Pancreas (tissue), 10 donors: ENCODE results near the gene OR4D10. TPM values are rescaled to one million over a fixed set of nuclear protein-coding genes. Genes with fewer than 3 reads are reported as not detected.
A peak's percentile ranks its signal among the peaks of the same experiment; 100 is the strongest.

ENCODE experiments used
- ATAC-seq, 4 donors: fragments of 200-7000 bp; cut with Tn5 transposase; one replicate each; pipeline versions ENCODE4 v1.8.0 to v1.9.1; 2020; ENCODE audit warnings: mild to moderate bottlenecking in 4 of 4, moderate library complexity in 4 of 4
- DNase-seq, 6 donors: peaks; one replicate each; pipeline ENCODE4 v3.0.0-alpha.2; 2020
- FAIRE-seq: peaks from 2 replicates; lab custom pipeline; 2012; peaks lifted over from hg19 to GRCh38; lab: Jason Lieb, UNC
- H3K27ac ChIP-seq, 4 donors: fragments of 200-600 bp; sonication (generic); 1 replicate in 3 of 4; 2 replicates in 1 of 4; pipeline versions ENCODE4 v1.5.0 to v1.8.0; 2020
- H3K27me3 ChIP-seq, 4 donors: fragments of 200-600 bp; one replicate each; pipeline ENCODE4 v1.8.0; 2021
- H3K36me3 ChIP-seq, 3 donors: fragments of 200-600 bp; sonication (generic) in 1 of 3; one replicate each; pipeline versions ENCODE4 v1.5.0 to v1.8.0; 2020 to 2021
- H3K4me1 ChIP-seq, 3 donors: fragments of 200-600 bp; one replicate each; pipeline ENCODE4 v1.8.0; 2021
- H3K4me3 ChIP-seq, 4 donors: fragments of 200-600 bp; sonication (generic) in 2 of 4; one replicate each; pipeline versions ENCODE4 v1.5.0 to v1.8.0; 2020 to 2021
- H3K9me3 ChIP-seq, 4 donors: fragments of 200-600 bp; one replicate each; pipeline ENCODE4 v1.8.0; 2021
- WGBS, 2 donors: extraction: QIAGEN DNeasy Blood & Tissue Kit; methylation state at CpG; one replicate each; pipeline ENCODE4 v1.1.7; 2013; 5-methylcytosine and 5-hydroxymethylcytosine counted together
- intact Hi-C, 3 donors: fragments of 100-400 bp; cut with DNase I; formaldehyde crosslinking; loops; one replicate each; pipeline versions ENCODE4 v1.11.1 to v1.14.2; 2022
- polyA plus RNA-seq, 2 donors: library from polyadenylated mRNA; stranded (reverse); fragments of 200-250 nt; gene quantifications; one replicate each; pipeline ENCODE4 v1.2.3, GENCODE V29; 2013
- total RNA-seq, 6 donors: library from RNA; stranded (reverse); fragmentation: NEBNext Ultra II Directional in 4 of 6; extraction: Animal tissue kit (Norgen Biotek cat#: 25700) in 4 of 6; gene quantifications; one replicate each; pipeline versions ENCODE4 v1.2.1 to v1.2.4, GENCODE V29; 2021 to 2023
- TF ChIP-seq, protein P1 (sequence below), 4 donors: fragments of 200-600 bp; sonication (generic) in 3 of 4; IDR thresholded peaks; one replicate each; pipeline versions ENCODE4 v1.5.0 to v1.8.0; 2021; ENCODE audit warnings: antibody characterized with exemption in 4 of 4
- donor health status: healthy with polysubstance abuse.
- donor health status: DM: no; HTN: no; CAD: no; lungs with moderate emphysema.
- donor health status: DM: no; HTN: no; CAD: no.
- donor health status: control.
- donor health status: control.
- donor health status: Bipolar disorder and iron deficiency.
- donor health status: DM: yes; HTN: yes; CAD: no.
- donor health status: DM: no; HTN: no; CAD: no.
- donor health status: DM: no; HTN: no; CAD: no.
- donor health status: DM: yes; HTN: yes; CAD: no.

The OR4D10 gene
- not detected for total RNA-seq
- polyA plus RNA-seq, result not detected

DNA sequence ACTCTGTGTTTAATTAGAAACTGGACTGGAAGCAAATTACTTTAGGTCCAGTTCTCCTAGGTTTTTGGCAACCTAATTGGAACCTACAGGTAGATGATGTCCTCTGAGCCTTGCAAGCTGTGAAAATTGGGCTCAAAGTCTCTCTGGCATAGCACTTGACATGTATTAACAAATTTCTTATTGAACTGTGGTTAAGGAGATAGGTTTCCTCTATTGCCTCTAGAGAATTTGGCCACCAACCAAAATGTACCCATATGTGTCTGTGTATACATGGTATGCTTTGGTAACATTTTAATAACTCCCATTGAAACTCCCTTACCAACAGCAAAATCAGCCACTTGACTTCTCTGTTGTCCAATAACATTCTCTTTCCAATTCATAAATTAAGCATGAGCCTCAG lies at the start of gene OR4D10:
TSS of gene OR4D10 (plus strand) at position 301 of the 400 bp plus-strand sequence. CDS start 4,115 bp downstream, outside the sequence.
- Histone ChIP-seq H3K4me1 (no peaks in the 10 kb centered on the region), H3K36me3 (no peaks in the 10 kb centered on the region), H3K9me3 (no peaks in the 10 kb centered on the region), H3K27ac (no peak within 1 kb of the TSS), H3K4me3 (no peak within 1 kb of the TSS), H3K27me3 (no peaks in the 10 kb centered on the region)
- TF ChIP-seq, protein P1, sequence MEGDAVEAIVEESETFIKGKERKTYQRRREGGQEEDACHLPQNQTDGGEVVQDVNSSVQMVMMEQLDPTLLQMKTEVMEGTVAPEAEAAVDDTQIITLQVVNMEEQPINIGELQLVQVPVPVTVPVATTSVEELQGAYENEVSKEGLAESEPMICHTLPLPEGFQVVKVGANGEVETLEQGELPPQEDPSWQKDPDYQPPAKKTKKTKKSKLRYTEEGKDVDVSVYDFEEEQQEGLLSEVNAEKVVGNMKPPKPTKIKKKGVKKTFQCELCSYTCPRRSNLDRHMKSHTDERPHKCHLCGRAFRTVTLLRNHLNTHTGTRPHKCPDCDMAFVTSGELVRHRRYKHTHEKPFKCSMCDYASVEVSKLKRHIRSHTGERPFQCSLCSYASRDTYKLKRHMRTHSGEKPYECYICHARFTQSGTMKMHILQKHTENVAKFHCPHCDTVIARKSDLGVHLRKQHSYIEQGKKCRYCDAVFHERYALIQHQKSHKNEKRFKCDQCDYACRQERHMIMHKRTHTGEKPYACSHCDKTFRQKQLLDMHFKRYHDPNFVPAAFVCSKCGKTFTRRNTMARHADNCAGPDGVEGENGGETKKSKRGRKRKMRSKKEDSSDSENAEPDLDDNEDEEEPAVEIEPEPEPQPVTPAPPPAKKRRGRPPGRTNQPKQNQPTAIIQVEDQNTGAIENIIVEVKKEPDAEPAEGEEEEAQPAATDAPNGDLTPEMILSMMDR (IDR thresholded peaks at IDR 0.05), result no peak
- DNase-seq (no peak), FAIRE-seq (no peak), ATAC-seq (no peak)
- intact Hi-C loops, result no loop called here

DNA sequence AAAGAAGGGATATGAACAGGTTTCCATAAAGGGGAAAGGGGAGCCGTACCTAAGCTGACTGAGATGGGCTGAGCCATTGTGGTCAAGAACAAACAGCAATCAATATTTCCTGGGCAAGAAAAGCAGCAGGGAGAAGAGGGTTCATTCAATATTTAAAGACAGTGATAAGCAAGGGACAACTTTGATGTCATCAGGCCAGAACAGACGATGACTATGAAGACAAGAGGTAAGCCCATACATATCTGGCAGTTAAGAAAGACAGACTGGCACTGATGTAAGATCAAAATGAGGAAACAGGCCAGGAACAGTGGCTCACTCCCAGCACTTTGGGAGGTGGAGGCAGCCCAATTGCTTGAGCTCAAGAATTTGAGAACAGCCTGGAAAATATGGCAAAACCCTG lies 49.3 kb upstream of the OR4D10 start:
- Histone ChIP-seq H3K4me3 (no peak overlapping the region), H3K9me3 (no peaks in the 10 kb centered on the region), H3K4me1 (peaks cover 0 to 3% (median 0%) of the 10 kb centered on the region in 3 donors), H3K27ac (no peak overlapping the region), H3K27me3 (no peaks in the 10 kb centered on the region), H3K36me3 (no peaks in the 10 kb centered on the region)
- FAIRE-seq (no peak), DNase-seq (no peak), ATAC-seq (no peak)
- intact Hi-C loops, result loop anchor here in 2 of 3 donors (10.0 kb wide), 2 partner anchors 159 to 249 kb away; partner anchors contain the start of gene DTX4 (in 1 of the 2)
- 54% methylated on average over 2 of the region's 2 CpGs for WGBS, 2 donors
- TF ChIP-seq, protein P1 (IDR thresholded peaks at IDR 0.05), result no peak

DNA sequence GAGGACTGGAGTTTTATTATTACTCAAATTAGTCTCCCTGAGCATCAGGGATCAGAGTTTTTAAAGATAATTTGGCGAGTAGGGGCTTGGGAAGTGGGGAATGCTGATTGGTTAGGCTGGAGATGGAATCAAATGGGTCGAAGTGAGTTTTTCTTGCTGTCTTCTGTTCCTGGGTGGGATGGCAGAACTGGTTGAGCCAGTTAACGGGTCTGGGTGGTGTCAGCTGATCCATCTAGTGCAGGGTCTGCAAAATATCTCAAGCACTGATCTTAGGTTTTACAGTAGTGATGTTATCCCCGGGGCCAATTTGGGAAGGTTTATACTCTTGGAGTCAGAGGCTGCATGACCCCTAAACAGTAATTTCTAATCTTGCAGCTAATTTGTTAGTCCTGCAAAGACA lies 48.0 kb upstream of the OR4D10 start:
- H3K36me3 ChIP-seq, result no peaks in the 10 kb centered on the region
- H3K27ac ChIP-seq, result no peak overlapping the region
- TF ChIP-seq, protein P1 (IDR thresholded peaks at IDR 0.05), result no peak
- H3K4me1 ChIP-seq, result peaks cover 0 to 3% (median 0%) of the 10 kb centered on the region in 3 donors
- DNase-seq, result no peak
- H3K27me3 ChIP-seq, result no peaks in the 10 kb centered on the region
- ATAC-seq, result no peak
- no peak overlapping the region for H3K4me3 ChIP-seq
- no peaks in the 10 kb centered on the region for H3K9me3 ChIP-seq
- FAIRE-seq, result no peak
- 60 to 71% methylated on average over 4 of the region's 4 CpGs for WGBS, 2 donors
- intact Hi-C loops, result loop anchor here in 2 of 3 donors (10.0 kb wide), 2 partner anchors 160 to 250 kb away; partner anchors contain the start of gene DTX4 (in 1 of the 2)

DNA sequence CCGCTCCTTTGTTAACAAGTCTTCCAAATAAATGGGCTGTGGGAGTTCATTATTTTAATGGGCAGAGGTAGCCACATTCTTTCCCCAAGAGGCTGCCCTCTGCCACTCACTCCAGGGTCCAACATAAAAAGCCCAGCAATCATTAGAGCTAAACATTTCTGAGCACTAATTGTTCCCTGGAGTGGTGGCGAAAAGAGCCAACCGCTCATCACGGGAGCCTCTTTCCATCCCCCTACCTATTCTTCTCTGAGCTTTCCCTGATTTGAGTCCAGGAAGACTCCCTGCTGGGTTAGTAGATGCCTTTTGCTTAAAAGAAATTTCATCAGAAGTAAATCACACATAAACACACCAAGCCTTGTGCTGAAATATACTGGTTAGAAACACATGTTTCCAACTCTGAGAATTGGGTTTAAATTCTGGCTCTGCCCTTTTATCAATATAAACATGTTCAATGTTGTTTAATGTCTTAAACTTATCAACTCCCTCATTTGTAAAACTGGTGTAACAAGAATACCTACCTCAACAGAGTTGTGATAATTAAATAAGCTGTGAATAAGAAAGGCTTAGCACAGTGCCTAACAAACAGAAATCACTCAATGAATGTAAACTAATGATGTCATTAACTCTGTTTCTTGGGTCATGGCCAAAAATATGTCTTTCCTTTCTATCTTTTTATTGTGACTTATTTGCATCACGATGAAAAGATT lies 46.6 kb upstream of the OR4D10 start, which contains the start of gene OR5A2:
TSS of gene OR5A2 (minus strand) at position 53 of the 707 bp plus-strand sequence. CDS start 3,460 bp downstream, outside the sequence.
- H3K4me3 ChIP-seq, result no peak within 1 kb of the TSS
- ATAC-seq, result peak in 1 of 4 donors; percentile 57
- 70 to 71% methylated on average over 5 of the region's 5 CpGs for WGBS, 2 donors
- no peaks in the 10 kb centered on the region for H3K36me3 ChIP-seq
- TF ChIP-seq, protein P1 (IDR thresholded peaks at IDR 0.05), result no peak
- no peaks in the 10 kb centered on the region for H3K27me3 ChIP-seq
- H3K9me3 ChIP-seq, result no peaks in the 10 kb centered on the region
- intact Hi-C loops, result loop anchor here in 2 of 3 donors (10.0 kb wide), 2 partner anchors 162 to 252 kb away; partner anchors contain the start of gene DTX4 (in 1 of the 2)
- no peak for DNase-seq
- H3K27ac ChIP-seq, result no peak within 1 kb of the TSS
- H3K4me1 ChIP-seq, result peaks cover 0 to 3% (median 0%) of the 10 kb centered on the region in 3 donors
- FAIRE-seq, result no peak

DNA sequence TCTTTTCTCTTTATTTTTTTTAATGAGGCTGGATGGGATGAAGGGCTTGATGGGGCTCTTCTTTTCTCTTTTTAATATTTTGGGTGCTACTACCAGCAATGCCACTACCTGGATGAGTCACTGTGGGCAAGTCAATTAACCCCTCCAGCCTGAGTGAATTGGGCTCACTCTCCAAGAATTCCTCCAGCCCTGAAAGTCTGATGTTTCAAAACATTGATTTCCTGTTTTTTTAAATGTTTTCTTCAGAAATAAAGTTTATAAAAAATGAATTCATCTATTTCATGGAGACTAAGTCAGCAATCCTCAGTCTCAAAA lies 46.1 kb upstream of the OR4D10 start:
- intact Hi-C loops, result loop anchor here in 2 of 3 donors (10.0 kb wide), 2 partner anchors 162 to 252 kb away; partner anchors contain the start of gene DTX4 (in 1 of the 2)
- FAIRE-seq (no peak), DNase-seq (no peak), ATAC-seq (peak in 1 of 4 donors; percentile 30)
- TF ChIP-seq, protein P1 (IDR thresholded peaks at IDR 0.05), result no peak
- H3K36me3 ChIP-seq, result no peaks in the 10 kb centered on the region
- peaks cover 0 to 3% (median 0%) of the 10 kb centered on the region in 3 donors for H3K4me1 ChIP-seq
- H3K4me3 ChIP-seq, result no peak overlapping the region
- no peaks in the 10 kb centered on the region for H3K27me3 ChIP-seq
- H3K9me3 ChIP-seq, result no peaks in the 10 kb centered on the region
- H3K27ac ChIP-seq, result no peak overlapping the region
